Limb (tissue), 2 donors: Measurements from ENCODE around the gene BCL3.
"Not testable (repeated sequence)": the region's sequence is repeated elsewhere in the genome, so short reads cannot be mapped to it uniquely, and the experiment has no call there.

Experiments used
- DNase-seq, 2 donors: peaks; one replicate each; pipeline ENCODE4 v3.0.0-alpha.2; 2016; ENCODE audit errors: extremely low spot score in 2 of 2

Gene BCL3

GRCh38 chr19:44720945-44721344 is 27.6 kb upstream of the BCL3 start:
- DNase-seq: no peak

- DNase-seq: not testable (repeated sequence)
Observed at GRCh38 chr19:44721369-44721768, 27.1 kb upstream of the BCL3 start.

- no peak for DNase-seq
Observed at GRCh38 chr19:44722131-44723121, 26.1 kb upstream of the BCL3 start.

DNA sequence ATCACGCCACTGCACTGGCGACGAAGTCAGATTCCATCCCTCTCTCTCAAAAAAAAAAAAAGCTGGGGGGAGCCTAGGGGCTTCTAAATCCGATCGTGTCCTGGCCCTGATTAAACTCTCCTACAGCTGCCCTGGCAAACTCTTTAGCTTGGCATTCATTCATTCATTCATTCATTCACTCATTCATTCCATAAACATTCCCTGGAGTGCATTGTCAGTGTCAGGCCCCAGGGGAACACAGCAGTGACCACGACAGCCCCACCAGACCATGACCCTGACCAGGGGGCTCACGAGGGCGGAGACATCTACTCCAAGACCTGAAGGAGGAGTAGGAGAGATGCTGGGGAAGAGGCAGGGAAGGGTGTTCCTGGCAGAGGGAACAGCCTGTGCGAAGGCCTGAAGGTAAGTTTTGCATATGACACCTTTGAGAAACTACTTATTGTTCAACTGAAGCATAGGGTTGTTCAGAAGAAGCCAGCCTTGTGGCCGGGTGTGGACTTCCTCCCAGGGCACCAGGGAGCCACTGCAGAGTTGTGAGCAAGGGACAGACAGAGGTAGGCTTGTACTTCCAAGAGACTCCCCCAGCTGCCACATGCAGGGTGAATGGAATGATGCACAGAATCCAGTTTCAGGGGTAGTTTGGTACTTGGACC is 25.1 kb upstream of the BCL3 start:
- no peak for DNase-seq

DNA sequence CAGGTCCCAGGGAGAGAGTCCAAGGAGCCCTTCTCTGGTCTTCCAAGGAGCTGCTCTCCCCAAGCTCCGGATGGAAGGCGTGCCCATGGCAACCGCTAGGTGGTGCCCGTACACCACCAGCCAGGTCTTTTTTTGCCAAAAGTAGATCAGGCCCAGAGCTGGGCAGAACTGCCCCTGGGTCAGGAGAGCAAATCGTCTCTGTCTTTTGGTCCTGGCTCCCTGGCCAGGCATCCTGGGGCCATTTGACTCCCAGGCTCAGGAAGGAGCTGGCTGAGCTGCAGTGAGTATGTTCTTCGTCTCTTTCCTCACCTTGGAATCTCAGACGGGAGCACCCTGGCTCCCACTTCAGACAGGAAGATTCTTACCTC is 24.6 kb upstream of the BCL3 start:
- peak; percentile 74 to 86 for DNase-seq

GRCh38 chr19:44725251-44725650 is 23.3 kb upstream of the BCL3 start:
- no peak for DNase-seq

DNA sequence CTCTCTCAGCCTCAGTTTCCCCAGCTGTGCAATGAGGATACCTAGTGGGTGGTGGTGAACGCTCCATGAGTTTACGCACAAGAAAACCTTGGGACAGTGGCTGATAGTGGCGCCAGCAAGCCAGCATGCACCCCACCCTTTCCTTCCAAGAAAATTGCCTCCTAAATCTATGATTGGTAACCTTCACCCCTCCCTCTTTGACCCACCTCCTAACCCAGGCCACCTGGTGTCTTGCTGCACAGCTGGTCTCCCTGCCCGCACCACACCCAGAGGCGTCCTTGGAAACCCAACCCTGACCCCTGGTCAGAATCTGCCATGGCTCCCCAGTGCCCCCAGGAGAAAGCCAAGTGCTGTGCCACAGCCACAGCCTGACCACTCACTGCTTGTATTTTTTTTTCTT is 22.8 kb upstream of the BCL3 start:
- no peak for DNase-seq

DNA sequence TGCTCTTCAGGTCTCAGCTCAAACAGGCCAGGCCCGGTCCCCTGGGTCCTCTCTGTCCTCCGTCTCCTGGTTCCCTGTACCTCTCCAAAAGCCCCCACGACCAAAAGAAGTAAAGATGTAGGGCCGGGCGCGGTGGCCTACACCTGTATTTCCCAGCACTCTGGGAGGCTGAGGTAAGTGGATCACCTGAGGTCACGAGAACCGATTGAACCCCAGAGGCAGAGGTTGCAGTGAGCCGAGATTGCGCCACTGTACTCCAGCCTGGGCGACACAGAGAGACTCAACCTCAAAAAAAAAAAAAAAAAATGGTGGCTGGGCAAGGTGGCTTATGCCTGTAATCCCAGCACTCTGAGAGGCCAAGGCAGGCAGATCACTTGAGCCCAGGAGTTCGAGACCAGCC is 22.0 kb upstream of the BCL3 start:
- no peak for DNase-seq

DNA sequence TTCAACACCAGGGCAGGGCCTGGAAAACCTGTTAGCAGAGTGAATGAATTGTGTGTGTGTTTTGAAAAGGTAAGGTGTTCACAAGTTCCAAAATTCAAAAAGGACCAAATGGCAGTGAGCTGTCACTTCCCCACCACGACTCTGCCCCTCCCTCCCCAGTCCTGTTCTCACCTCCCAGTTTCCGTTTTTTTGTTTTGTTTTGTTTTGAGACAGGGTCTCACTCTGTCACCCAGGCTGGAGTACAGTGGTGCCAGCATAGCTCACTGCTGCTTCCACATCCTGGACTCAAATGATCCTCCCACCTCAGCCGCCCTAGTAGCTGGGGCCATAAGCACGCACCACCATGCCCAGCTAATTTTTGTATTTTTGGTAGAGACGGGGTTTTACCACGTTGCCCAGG is 20.3 kb upstream of the BCL3 start:
- no peak for DNase-seq

- no peak for DNase-seq
Observed at GRCh38 chr19:44729516-44730033, 18.9 kb upstream of the BCL3 start.

- no peak for DNase-seq
Observed at GRCh38 chr19:44731081-44731480, 17.4 kb upstream of the BCL3 start.

DNA sequence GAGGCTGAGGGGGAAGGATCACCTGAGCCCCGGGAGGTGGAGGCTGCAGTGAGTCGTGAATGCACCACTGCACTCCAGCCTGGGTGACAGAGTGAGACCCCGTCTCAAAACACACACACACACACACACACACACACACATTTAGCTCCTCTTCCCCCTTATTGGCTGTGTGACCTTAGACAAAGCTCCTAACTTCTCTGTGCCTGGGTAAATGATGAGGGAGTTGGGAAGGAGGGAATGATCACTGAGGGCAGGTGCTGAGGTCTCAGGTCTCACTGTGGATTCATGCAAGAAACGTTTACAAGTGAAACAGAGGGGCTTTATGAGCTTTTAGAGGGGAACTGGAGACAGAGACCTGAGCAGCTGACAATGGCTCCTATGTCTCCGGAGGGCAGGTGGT is 16.9 kb upstream of the BCL3 start:
- no peak for DNase-seq

DNA sequence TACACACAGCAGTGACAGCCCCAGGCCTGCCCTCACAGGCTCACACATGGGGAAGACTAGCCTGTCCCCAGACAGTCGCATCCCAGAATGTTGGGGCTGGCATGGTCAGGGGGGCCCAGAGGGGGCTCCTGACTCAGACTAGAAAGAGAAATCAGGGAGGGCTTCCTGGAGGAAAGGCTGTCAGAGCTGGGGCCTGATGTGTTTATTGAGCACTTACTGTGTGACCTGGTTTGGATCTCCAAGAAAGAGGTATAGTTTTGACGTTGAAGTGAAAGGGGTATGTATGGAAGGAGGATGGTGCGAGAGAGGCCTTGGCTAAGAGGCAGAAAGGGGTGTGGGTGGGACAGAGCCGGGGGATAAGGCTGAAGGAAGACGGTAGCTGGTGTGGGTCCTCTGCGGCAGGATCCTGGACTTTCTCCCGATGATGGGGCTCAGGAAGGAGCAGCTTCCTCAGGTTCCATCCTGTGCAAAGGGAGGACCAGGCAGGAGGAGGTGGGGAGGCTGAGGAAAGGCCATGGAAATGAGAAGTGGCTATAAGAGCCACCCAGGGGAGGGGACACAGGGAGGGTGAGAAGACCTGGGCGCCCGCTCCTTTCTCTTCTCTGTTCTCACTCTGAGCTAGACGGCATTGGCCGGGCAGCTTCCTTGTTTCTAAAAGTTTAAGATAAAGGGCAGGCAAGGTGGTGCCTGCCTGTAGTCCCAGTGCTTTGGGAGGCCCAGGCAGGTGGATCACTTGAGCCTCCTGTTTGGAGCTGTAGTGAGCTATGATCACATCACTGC is 16.1 kb upstream of the BCL3 start:
- DNase-seq: no peak

DNA sequence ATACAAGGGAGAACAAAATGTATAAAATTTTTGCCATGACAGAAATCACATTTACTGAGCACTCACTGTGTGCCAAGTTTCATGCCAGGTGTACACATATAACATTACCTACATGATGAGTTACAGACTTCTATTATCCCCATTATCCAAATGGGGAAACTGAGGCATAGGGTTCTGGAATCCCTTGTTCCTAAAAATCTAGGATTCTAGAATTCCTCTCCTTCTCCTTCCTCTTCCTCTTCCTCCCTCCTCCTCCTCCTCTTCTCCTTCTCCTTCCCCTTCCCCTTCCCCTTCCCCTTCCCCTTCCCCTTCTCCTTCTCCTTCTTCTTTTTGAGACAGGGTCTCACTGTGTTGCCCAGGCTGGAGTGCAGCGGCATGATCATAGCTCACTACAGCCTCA is 14.2 kb upstream of the BCL3 start:
- DNase-seq: no peak

GRCh38 chr19:44735011-44735410 is 13.5 kb upstream of the BCL3 start:
- DNase-seq: no peak

DNA sequence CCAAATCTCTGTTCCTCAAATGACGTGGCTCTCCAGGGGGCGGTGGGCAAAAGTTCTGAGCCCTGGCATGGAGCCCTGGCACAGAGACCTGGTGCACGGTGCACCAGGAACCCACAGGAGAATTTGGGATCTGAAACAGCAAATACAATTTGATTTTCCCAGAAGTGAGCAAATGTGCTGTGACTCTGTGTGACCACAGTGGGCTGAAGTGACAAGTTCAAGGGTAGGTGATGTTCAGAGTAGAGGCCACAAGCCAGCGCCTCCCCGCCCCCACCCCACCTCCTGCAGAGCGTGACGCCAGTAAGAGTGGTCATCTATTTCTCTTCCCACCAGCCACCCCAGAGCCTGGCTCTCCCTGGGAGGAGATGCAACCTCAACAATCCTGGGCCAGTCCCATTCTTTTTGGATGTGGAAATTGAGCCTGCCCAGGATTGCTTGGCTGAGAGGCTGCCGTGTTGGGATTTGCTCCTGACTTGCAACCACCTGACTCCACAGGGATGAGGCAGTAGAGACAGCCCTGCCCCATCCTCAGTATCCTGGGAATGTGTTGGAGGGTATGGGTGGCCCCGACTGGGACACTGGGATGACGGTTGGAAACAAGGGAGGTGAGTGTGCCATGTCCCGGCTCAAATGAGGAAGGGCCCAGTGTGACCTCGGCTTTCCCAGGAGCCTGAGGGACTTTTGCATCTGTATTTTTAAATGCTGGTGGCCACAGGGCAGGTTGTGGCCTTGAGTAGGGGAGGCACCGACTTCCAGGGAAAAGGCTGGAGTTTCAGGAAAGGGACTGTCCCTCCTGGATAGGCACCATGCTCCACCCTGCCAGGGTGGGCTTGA is 11.1 kb upstream of the BCL3 start:
- DNase-seq: no peak

DNA sequence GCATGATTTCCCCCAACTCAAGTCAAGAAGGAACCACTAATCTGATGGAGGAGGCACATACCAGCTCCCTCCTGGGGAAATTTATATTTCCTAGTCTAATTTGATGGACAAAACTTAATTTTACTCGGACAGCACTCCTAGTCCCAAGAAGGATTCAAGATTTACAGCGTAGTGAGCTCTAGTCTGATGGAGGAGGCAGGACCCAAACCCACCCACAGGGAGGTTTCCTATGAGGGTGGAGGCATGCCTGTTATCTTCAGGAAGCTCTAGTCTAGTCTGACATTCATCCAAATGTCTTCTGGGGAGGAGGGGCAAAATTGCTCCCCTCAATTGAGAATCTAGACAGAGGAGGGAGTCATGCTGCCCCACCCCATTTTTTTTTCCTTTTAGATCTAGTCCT is 10.4 kb upstream of the BCL3 start:
- DNase-seq: no peak

DNA sequence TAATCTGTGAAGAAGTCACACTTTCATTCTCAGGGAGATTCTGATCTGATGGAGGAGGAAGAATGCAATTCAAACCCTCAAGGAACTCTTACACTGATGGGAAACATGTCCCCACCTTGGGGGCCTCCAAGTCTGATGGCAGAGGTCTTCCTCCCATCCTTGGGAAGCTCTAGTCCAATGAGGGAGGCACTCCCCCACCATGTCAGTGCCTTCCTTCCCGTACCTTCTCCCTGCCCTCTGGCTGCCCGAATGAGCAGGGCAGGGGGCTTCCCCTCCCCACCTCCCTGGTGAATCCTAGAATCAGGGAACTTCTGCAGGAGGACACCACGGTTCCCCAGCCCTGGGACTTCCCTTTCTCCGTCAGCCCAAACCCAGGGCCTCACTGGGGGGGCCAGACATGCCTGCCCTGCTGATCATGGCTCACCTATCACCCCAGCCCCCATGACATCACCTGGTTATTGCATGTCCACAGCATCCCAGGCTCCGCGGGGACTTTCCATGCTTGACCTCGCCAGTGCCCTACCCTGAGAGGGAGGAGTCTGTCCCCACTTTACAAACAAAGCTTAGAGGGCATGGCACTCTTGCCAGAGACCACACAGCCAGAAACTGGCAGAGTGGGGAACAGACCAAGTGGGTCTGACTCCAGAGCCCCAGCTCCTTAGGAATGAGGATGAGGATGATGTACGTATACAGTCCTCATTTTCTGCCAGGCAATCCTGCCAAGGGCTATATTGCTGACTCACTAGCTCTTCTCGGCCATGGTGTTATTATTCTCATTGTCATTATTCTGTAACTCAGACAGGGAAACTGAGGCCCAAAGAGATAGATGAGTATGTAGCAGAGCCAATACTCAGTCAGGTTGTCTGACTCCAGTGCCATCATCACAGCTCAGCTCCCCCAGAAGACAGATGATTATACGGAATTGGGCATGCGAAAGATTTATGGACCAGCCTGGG is 9.6 kb upstream of the BCL3 start:
- DNase-seq: no peak

GRCh38 chr19:44740351-44740824 is 8.1 kb upstream of the BCL3 start:
- no peak for DNase-seq

- DNase-seq: no peak
Observed at GRCh38 chr19:44741258-44741731, 7.2 kb upstream of the BCL3 start.
